ENCODE data around the gene YAE1. TPM values are rescaled to one million over a fixed set of nuclear protein-coding genes. Genes with fewer than 3 reads are reported as not detected.

The YAE1 gene
- total and polyA plus RNA-seq, 2 donors = 19.8 to 34.2 TPM

DNA sequence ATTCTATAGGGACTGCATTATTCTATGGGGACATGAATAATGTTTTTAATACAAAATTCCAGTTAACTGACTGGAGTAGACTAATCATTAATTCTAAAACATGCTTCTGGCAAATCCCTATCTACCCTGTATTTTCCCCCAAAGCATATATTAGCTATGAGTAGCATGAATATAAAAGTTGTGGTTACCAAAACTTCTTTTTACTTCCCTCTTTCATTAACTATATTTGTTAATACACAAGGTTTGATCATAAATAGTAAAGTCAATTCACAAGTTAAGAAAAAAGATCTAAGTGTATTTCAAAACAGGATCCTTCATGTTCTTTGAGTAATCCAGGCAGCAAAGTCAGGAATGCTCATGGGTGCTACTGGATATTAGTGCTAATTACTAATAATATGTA is 54.3 kb downstream of the YAE1 start:
- no peak overlapping the region for H3K27ac ChIP-seq (ENCODE audit: low read depth in 1 of 2, low read length in 1 of 2)
- no peak for DNase-seq (ENCODE audit: low read depth in 6 of 9, low spot score in 9 of 9)
- no peak overlapping the region for H3K4me3 ChIP-seq (ENCODE audit: low read length in 2 of 2)
- H3K4me1 ChIP-seq (ENCODE audit: control insufficient read depth in 2 of 2, insufficient read depth in 2 of 2, low read length in 2 of 2) = peaks cover 11 to 14% of the 10 kb centered on the region in 2 donors
- no peaks in the 10 kb centered on the region for H3K27me3 ChIP-seq (ENCODE audit: control insufficient read depth in 2 of 2, insufficient read depth in 1 of 2, low read length in 1 of 2)
- no peaks in the 10 kb centered on the region for H3K36me3 ChIP-seq (ENCODE audit: control insufficient read depth in 2 of 2, insufficient read depth in 2 of 2, low read length in 1 of 2)
- H3K9me3 ChIP-seq (ENCODE audit: control insufficient read depth in 2 of 2, insufficient read depth in 1 of 2, low read length in 1 of 2) = no peaks in the 10 kb centered on the region

DNA sequence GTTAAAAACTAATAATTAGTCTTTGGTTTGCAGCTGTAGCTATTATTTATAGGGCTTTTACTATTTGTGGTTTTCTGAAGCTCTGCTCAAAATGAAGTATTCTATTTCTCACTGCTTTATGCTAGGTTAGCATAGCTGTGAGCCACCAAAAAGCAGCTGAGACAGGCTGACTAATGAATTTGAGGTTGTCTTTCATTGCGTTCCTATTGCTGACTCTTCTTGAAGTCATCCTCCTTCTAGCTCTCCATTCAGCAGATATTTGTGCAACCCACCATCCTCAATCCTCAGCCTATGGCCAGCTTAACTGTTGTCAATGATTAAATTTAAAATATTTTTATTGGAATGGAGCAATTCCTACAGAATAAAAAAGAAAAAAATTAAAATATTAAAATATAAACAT is 55.1 kb downstream of the YAE1 start:
- Histone ChIP-seq H3K27ac (ENCODE audit: low read depth in 1 of 2, low read length in 1 of 2) (no peak overlapping the region), H3K9me3 (ENCODE audit: control insufficient read depth in 2 of 2, insufficient read depth in 1 of 2, low read length in 1 of 2) (no peaks in the 10 kb centered on the region), H3K4me3 (ENCODE audit: low read length in 2 of 2) (no peak overlapping the region), H3K36me3 (ENCODE audit: control insufficient read depth in 2 of 2, insufficient read depth in 2 of 2, low read length in 1 of 2) (no peaks in the 10 kb centered on the region), H3K27me3 (ENCODE audit: control insufficient read depth in 2 of 2, insufficient read depth in 1 of 2, low read length in 1 of 2) (no peaks in the 10 kb centered on the region), H3K4me1 (ENCODE audit: control insufficient read depth in 2 of 2, insufficient read depth in 2 of 2, low read length in 2 of 2) (peaks cover 11 to 14% of the 10 kb centered on the region in 2 donors)
- 99% methylated on average over 1 of the region's 1 CpG for WGBS
- DNase-seq (ENCODE audit: low read depth in 6 of 9, low spot score in 9 of 9) = no peak

DNA sequence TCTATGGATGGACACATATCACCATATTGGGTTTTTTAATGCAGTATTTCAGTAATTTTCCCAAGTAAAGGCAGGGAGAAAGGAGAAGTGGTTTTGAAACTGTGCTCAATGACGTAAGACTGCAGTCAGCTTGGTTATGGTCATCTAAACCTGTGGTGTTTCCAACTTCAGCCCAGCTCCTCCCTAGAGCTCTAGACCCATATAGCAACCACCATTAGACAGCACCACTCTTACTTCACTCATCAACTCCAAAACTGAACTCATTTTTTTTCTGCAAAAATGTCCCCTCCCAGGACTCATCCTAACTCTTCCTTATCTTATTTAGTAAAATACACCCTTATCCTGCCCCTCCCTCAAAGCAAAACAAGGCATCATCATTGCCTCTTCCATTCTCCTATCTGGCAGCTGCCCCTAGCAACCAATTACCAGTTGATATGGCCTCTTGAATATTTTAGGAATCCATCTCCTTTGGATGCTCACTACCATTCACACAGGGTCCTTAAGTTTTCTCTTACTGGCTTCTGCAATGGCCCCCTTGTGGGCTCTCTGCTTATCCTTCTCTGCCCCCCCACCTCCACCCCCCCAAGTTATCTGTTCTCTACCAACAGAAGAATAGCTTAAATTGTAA is 55.7 kb downstream of the YAE1 start:
- no peak overlapping the region for H3K27ac ChIP-seq (ENCODE audit: low read depth in 1 of 2, low read length in 1 of 2)

More for the DNA sequence above, 55.7 kb downstream of the YAE1 start:
- H3K4me3 ChIP-seq (ENCODE audit: low read length in 2 of 2) = no peak overlapping the region
- DNase-seq (ENCODE audit: low read depth in 6 of 9, low spot score in 9 of 9) = no peak
- H3K27me3 ChIP-seq (ENCODE audit: control insufficient read depth in 2 of 2, insufficient read depth in 1 of 2, low read length in 1 of 2) = no peaks in the 10 kb centered on the region
- H3K4me1 ChIP-seq (ENCODE audit: control insufficient read depth in 2 of 2, insufficient read depth in 2 of 2, low read length in 2 of 2) = peaks cover 11 to 14% of the 10 kb centered on the region in 2 donors
- H3K36me3 ChIP-seq (ENCODE audit: control insufficient read depth in 2 of 2, insufficient read depth in 2 of 2, low read length in 1 of 2) = no peaks in the 10 kb centered on the region
- 98% methylated on average over 1 of the region's 1 CpG for WGBS
- no peaks in the 10 kb centered on the region for H3K9me3 ChIP-seq (ENCODE audit: control insufficient read depth in 2 of 2, insufficient read depth in 1 of 2, low read length in 1 of 2)

Other genes with a start within 250 kb of the YAE1 start
- gene RALA, start 57.2 kb downstream of the YAE1 start, total RNA-seq = 11.6 TPM
- 38.2 TPM for gene RALA, start 57.2 kb downstream of the YAE1 start, polyA plus RNA-seq